SK-N-SH treated with all-trans-retinoic acid at 6 μM for 48 hours (cell line): ENCODE results near the gene AGAP3.

Experiments used
- ESRRG ChIP-seq: fragments of 250-450 bp; sonication (Bioruptor Pico); IDR thresholded peaks from 2 replicates; pipeline ENCODE4 v1.6.1; 2021; ENCODE audit warnings: mild to moderate bottlenecking
- POU6F1 ChIP-seq: fragments of 250-450 bp; sonication (Bioruptor Pico); IDR thresholded peaks from 2 replicates; pipeline ENCODE4 v1.8.0; 2021; ENCODE audit warnings: low read depth, mild to moderate bottlenecking, moderate library complexity, borderline replicate concordance
- TF ChIP-seq, protein P1 (sequence below): fragments of 250-450 bp; sonication (Bioruptor Pico); IDR thresholded peaks from 2 replicates; pipeline ENCODE4 v1.8.0; 2020; ENCODE audit warnings: mild to moderate bottlenecking, moderate library complexity, borderline replicate concordance

- peak; percentile 29; the same call in 1 of the 2 replicates for TF ChIP-seq POU6F1 (CRISPR knock-in tag)
- TF ChIP-seq, protein P1, sequence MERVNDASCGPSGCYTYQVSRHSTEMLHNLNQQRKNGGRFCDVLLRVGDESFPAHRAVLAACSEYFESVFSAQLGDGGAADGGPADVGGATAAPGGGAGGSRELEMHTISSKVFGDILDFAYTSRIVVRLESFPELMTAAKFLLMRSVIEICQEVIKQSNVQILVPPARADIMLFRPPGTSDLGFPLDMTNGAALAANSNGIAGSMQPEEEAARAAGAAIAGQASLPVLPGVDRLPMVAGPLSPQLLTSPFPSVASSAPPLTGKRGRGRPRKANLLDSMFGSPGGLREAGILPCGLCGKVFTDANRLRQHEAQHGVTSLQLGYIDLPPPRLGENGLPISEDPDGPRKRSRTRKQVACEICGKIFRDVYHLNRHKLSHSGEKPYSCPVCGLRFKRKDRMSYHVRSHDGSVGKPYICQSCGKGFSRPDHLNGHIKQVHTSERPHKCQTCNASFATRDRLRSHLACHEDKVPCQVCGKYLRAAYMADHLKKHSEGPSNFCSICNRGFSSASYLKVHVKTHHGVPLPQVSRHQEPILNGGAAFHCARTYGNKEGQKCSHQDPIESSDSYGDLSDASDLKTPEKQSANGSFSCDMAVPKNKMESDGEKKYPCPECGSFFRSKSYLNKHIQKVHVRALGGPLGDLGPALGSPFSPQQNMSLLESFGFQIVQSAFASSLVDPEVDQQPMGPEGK = no peak
- no peak for TF ChIP-seq ESRRG (CRISPR knock-in tag)
These were observed 28.1 kb downstream of the AGAP3 start for GRCh38 chr7:151114151-151115090.
